ENCODE measurements around the gene ST6GALNAC5.
"Not testable (repeated sequence)": the region's sequence is repeated elsewhere in the genome, so short reads cannot be mapped to it uniquely, and the experiment has no call there.

The ST6GALNAC5 gene

DNA sequence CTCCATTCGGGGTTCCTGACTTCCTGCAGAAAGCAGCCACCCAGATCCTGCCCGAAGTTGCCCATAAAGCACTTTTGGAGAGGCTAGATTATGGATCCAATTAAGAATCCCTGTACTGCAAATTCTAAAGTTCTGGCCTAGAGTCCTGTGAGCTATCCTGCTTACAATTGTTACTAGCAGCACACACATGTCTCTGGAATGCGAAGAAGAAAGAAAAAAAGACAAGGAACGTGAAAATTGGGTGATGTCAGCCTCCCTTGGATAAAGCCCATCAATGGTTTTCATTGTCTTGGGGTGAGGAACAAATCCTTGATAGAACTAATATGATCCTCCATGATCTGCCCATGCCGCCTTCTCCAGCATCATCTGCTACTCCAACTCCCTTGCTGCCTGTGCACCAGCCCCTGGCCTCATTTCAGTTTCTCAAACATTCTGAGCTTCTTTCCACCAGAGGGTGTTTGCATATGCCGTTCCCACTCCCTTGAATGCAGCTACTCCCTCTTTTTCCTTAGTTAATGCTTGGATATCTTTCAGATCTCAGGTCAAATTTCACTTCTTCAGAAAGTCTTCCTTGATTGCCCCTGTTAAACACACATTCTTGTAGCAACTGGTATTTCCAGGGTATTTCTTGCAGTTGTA is 94.0 kb downstream of the ST6GALNAC5 start:
- H3K27ac ChIP-seq = no peak overlapping the region
- TF ChIP-seq, protein P1, sequence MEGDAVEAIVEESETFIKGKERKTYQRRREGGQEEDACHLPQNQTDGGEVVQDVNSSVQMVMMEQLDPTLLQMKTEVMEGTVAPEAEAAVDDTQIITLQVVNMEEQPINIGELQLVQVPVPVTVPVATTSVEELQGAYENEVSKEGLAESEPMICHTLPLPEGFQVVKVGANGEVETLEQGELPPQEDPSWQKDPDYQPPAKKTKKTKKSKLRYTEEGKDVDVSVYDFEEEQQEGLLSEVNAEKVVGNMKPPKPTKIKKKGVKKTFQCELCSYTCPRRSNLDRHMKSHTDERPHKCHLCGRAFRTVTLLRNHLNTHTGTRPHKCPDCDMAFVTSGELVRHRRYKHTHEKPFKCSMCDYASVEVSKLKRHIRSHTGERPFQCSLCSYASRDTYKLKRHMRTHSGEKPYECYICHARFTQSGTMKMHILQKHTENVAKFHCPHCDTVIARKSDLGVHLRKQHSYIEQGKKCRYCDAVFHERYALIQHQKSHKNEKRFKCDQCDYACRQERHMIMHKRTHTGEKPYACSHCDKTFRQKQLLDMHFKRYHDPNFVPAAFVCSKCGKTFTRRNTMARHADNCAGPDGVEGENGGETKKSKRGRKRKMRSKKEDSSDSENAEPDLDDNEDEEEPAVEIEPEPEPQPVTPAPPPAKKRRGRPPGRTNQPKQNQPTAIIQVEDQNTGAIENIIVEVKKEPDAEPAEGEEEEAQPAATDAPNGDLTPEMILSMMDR (IDR thresholded peaks at IDR 0.05) = no peak
- no peak for TF ChIP-seq ZFX (IDR thresholded peaks at IDR 0.05; ENCODE audit: borderline replicate concordance)

- H3K27ac ChIP-seq = no peak overlapping the region
- TF ChIP-seq ZFX (IDR thresholded peaks at IDR 0.05; ENCODE audit: borderline replicate concordance) = no peak
- TF ChIP-seq, protein P1 (IDR thresholded peaks at IDR 0.05) = no peak
Measured at GRCh38 chr1:76961820-76962207, 94.5 kb downstream of the ST6GALNAC5 start.

DNA sequence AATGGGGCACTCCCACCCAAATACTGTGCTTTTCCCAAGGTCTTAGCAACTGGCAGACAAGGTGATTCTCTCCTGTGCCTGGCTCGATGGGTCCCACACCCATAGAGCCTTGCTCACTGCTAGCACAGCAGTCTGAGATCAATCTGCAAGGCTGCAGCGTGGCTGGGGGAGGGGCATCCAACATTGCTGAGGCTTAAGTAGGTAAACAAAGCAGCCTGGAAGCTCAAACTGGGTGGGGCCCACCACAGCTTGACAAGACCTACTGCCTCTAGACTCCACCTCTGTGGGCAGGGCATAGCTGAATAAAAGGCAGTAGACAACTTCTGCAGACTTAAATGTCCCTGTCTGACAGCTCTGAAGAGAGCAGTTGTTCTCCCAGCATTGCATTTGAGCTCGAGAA is 114.0 kb downstream of the ST6GALNAC5 start:
- H3K27ac ChIP-seq = not testable (repeated sequence)

- TF ChIP-seq, protein P1 (IDR thresholded peaks at IDR 0.05) = no peak
- TF ChIP-seq ZFX (IDR thresholded peaks at IDR 0.05; ENCODE audit: borderline replicate concordance) = no peak
Measured at GRCh38 chr1:76989976-76990375, 122.7 kb downstream of the ST6GALNAC5 start.

GRCh38 chr1:76993036-76993435 is 125.8 kb downstream of the ST6GALNAC5 start:
- no peak overlapping the region for H3K27ac ChIP-seq
- TF ChIP-seq, protein P1 (IDR thresholded peaks at IDR 0.05) = no peak
- TF ChIP-seq ZFX (IDR thresholded peaks at IDR 0.05; ENCODE audit: borderline replicate concordance) = no peak

More at GRCh38 chr1:76989976-76990375, 122.7 kb downstream of the ST6GALNAC5 start:
- no peak overlapping the region for H3K27ac ChIP-seq

GRCh38 chr1:76998582-76999223 is 131.4 kb downstream of the ST6GALNAC5 start:
- no peak overlapping the region for H3K27ac ChIP-seq
- TF ChIP-seq, protein P1 (IDR thresholded peaks at IDR 0.05) = no peak
- no peak for TF ChIP-seq ZFX (IDR thresholded peaks at IDR 0.05; ENCODE audit: borderline replicate concordance)

DNA sequence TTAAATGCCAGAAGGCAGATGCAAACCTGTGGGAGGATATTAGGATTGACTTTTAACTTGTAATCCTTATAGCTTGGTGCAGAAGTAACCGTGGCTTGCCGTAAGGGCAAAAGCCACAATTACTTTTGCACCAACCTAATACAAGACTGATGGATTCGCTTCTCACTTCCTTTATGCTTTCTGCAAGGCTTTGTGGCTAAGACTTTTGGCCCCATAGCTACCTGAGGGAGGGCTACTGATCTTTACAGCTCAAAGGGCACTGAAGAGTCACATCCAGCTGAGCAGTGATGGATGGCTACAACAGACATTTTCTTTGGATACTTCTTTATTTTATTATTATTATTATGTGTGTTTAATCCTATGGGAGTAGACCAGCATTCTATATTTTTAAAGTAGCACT is 140.4 kb downstream of the ST6GALNAC5 start:
- no peak overlapping the region for H3K27ac ChIP-seq
- TF ChIP-seq, protein P1 (IDR thresholded peaks at IDR 0.05) = no peak
- no peak for TF ChIP-seq ZFX (IDR thresholded peaks at IDR 0.05; ENCODE audit: borderline replicate concordance)
